K562 (cell line): ENCODE measurements around the gene NKIRAS1. TPM values are rescaled to one million over a fixed set of nuclear protein-coding genes. Genes with fewer than 3 reads are reported as not detected.
A peak's percentile ranks its signal among the peaks of the same experiment; 100 is the strongest.

ENCODE experiments used
- ARID4B ChIP-seq: sonication (generic); formaldehyde crosslinking; IDR thresholded peaks from 2 replicates; pipeline ENCODE4 v1.8.0; 2022; ENCODE audit warnings: mild to moderate bottlenecking, missing genetic modification reagents
- CBFB ChIP-seq: sonication (generic); formaldehyde crosslinking; IDR thresholded peaks from 2 replicates; pipeline ENCODE4 v1.4.0; 2020; ENCODE audit warnings: mild to moderate bottlenecking, missing genetic modification reagents
- HDAC2 ChIP-seq: fragments of 450-650 bp; IDR thresholded peaks from 2 replicates; pipeline ENCODE4 v1.6.1; 2016; ENCODE audit warnings: mild to moderate bottlenecking
- HDAC6 ChIP-seq: IDR thresholded peaks from 2 replicates; pipeline ENCODE4 v1.6.1; 2012; ENCODE audit warnings: low read depth, mild to moderate bottlenecking, control low read depth, inconsistent platforms, low read length, moderate library complexity
- HIVEP1 ChIP-seq: fragments of 250-450 bp; sonication (Bioruptor Pico); IDR thresholded peaks from 2 replicates; pipeline ENCODE4 v1.4.0; 2020; ENCODE audit warnings: mild to moderate bottlenecking
- HNRNPLL ChIP-seq: fragments of 200-400 bp; formaldehyde crosslinking; IDR thresholded peaks from 2 replicates; pipeline ENCODE4 v1.6.1; 2017; ENCODE audit warnings: low read length, low read depth, mild to moderate bottlenecking; ENCODE audit not compliant: poor library complexity, severe bottlenecking
- KDM1A ChIP-seq, 2 experiments: fragments of 450-650 bp; IDR thresholded peaks; 2 replicates each; pipeline ENCODE4 v1.6.1; 2016; ENCODE audit warnings: mild to moderate bottlenecking in 2 of 2
- KDM2B ChIP-seq: fragments of 250-450 bp; sonication (Bioruptor Pico); IDR thresholded peaks from 2 replicates; pipeline ENCODE4 v1.8.0; 2021; ENCODE audit warnings: mild to moderate bottlenecking, moderate library complexity
- L3MBTL2 ChIP-seq: fragments of 450-650 bp; IDR thresholded peaks from 2 replicates; pipeline ENCODE4 v1.6.1; 2016; ENCODE audit warnings: mild to moderate bottlenecking, moderate library complexity
- MCM7 ChIP-seq, 2 experiments: fragments of 450-650 bp; IDR thresholded peaks; 2 replicates each; pipeline ENCODE4 v1.6.1; 2016 to 2018
- MECOM ChIP-seq: fragments of 250-450 bp; sonication (Bioruptor Pico); IDR thresholded peaks from 2 replicates; pipeline ENCODE4 v1.8.0; 2022; ENCODE audit warnings: inconsistent platforms
- NR3C1 ChIP-seq: sonication (generic); formaldehyde crosslinking; IDR thresholded peaks from 2 replicates; pipeline ENCODE4 v1.8.1; 2022; ENCODE audit warnings: missing genetic modification reagents
- NUFIP1 ChIP-seq: fragments of 450-650 bp; IDR thresholded peaks from 2 replicates; pipeline ENCODE4 v1.6.1; 2018; ENCODE audit not compliant: partially characterized antibody
- POLR2AphosphoS2 ChIP-seq: IDR thresholded peaks from 2 replicates; pipeline ENCODE4 v1.6.1; 2012; ENCODE audit warnings: low read length, improper control_type of control experiment
- PYGO2 ChIP-seq: fragments of 450-650 bp; IDR thresholded peaks from 2 replicates; pipeline ENCODE4 v1.6.1; 2016; ENCODE audit warnings: mild to moderate bottlenecking, missing genetic modification characterization, moderate library complexity, missing compliant biosample characterization
- SIX5 ChIP-seq, 2 experiments: IDR thresholded peaks; 2 replicates each; pipeline ENCODE4 v1.6.1; 2011; ENCODE audit warnings: low read length in 2 of 2, borderline replicate concordance in 1 of 2, low read depth in 1 of 2, mild to moderate bottlenecking in 1 of 2, moderate library complexity in 1 of 2; ENCODE audit not compliant: insufficient read depth in 1 of 2
- TFAM ChIP-seq: fragments of 250-450 bp; sonication (Bioruptor Pico); conservative IDR thresholded peaks from 2 replicates; pipeline ENCODE4 v1.5.0; 2021; ENCODE audit warnings: mild to moderate bottlenecking, moderate library complexity
- TOE1 ChIP-seq, 2 experiments: fragments of 450-650 bp in 1 of 2; sonication (generic) in 1 of 2; formaldehyde crosslinking in 1 of 2; IDR thresholded peaks; 2 replicates each; pipeline versions ENCODE4 v1.7.1 to v1.8.0; 2016 to 2022; ENCODE audit warnings: borderline replicate concordance in 2 of 2, mild to moderate bottlenecking in 2 of 2, antibody characterized with exemption in 1 of 2, inconsistent platforms in 1 of 2, low read depth in 1 of 2, missing genetic modification reagents in 1 of 2, moderate library complexity in 1 of 2
- ZNF512 ChIP-seq: IDR thresholded peaks from 2 replicates; pipeline ENCODE4 v1.6.1; 2016; ENCODE audit warnings: missing genetic modification characterization, missing compliant biosample characterization
- polyA plus RNA-seq, 8 experiments: library from polyadenylated mRNA; depleted of rRNA in 4 of 8; stranded (reverse) in 5 of 8; unstranded in 3 of 8; fragments of >200 nt; fragmentation: Nextera tagmentation in 2 of 8; fragmentation: Illumina TruSeq in 1 of 8; extraction: Ambion mirVana in 2 of 8; extraction: Trizol in 1 of 8; gene quantifications; 2 replicates each; pipeline versions ENCODE4 v1.2.1 to v1.2.3, GENCODE V29; 2011 to 2014; ENCODE audit warnings: inconsistent platforms in 1 of 8, missing spikeins in 1 of 8
- total RNA-seq, 7 experiments: library from RNA; depleted of rRNA in 6 of 7; stranded (reverse); fragments of >200 nt in 6 of 7; fragmentation: Illumina TruSeq in 2 of 7; extraction: Trizol in 2 of 7; gene quantifications; 2 replicates each; pipeline versions ENCODE4 v1.2.1 to v1.2.3, GENCODE V29; 2011 to 2021; ENCODE audit warnings: low replicate concordance in 1 of 7

NKIRAS1 gene
- total and polyA plus RNA-seq, 9 of the 15 experiments (the other 6 are each of a cell fraction or from before 2014, with no cell fraction given), result 5.1 to 10.3 (median 6.3) TPM

- TF ChIP-seq ARID4B (peak; percentile 85), KDM2B (peak; percentile 72; the same call in 1 of the 2 replicates), PYGO2 (tag) (no peak), L3MBTL2 (peak; percentile 95), SIX5 (IDR thresholded peaks at IDR 0.05; ENCODE audit: borderline replicate concordance in 1 of 2, insufficient read depth in 1 of 2, low read depth in 1 of 2, low read length in 2 of 2) (no peak), TFAM (CRISPR knock-in tag) (no peak), TOE1 (IDR thresholded peaks at IDR 0.05; ENCODE audit: borderline replicate concordance) (no peak), TOE1 (CRISPR knock-in tag; IDR thresholded peaks at IDR 0.05; ENCODE audit: borderline replicate concordance, low read depth) (no peak), NUFIP1 (no peak), ZNF512 (tag) (peak; percentile 78), HDAC6 (no peak), MCM7 (IDR thresholded peaks at IDR 0.05) (no peak), POLR2AphosphoS2 (no peak), KDM1A (IDR thresholded peaks at IDR 0.05) (peak; percentile 2 to 27; a peak in 1 of 4 replicates), HNRNPLL (peak; percentile 91), HIVEP1 (CRISPR knock-in tag) (no peak), CBFB (CRISPR knock-in tag) (peak; percentile 84; the same call in 1 of the 2 replicates), NR3C1 (CRISPR knock-in tag) (peak; percentile 22; the same call in 1 of the 2 replicates), HDAC2 (peak; percentile 21; the same call in 1 of the 2 replicates), MECOM (CRISPR knock-in tag) (no peak)
Observed at GRCh38 chr3:23916152-23916885, 471 bp downstream of the NKIRAS1 start (continued).
